Duodenal mucosa (tissue), 2 donors: ENCODE results near the gene KLHL24.
"Not testable (repeated sequence)": the region's sequence is repeated elsewhere in the genome, so short reads cannot be mapped to it uniquely, and the experiment has no call there.

Experiments used
- H3K27ac ChIP-seq: one replicate; pipeline ENCODE4 v1.7.0; 2013; ENCODE audit warnings: low read depth, low read length
- H3K27me3 ChIP-seq, 2 donors: one replicate each; pipeline ENCODE4 v1.7.0; 2013; ENCODE audit warnings: low read length in 2 of 2, control low read depth in 1 of 2; ENCODE audit not compliant: insufficient read depth in 2 of 2, control insufficient read depth in 1 of 2
- H3K36me3 ChIP-seq, 2 donors: one replicate each; pipeline ENCODE4 v1.7.0; 2013; ENCODE audit warnings: low read length in 2 of 2, control low read depth in 1 of 2; ENCODE audit not compliant: insufficient read depth in 2 of 2, control insufficient read depth in 1 of 2
- H3K4me1 ChIP-seq, 2 donors: one replicate each; pipeline ENCODE4 v1.7.0; 2013; ENCODE audit warnings: low read length in 2 of 2, control low read depth in 1 of 2; ENCODE audit not compliant: insufficient read depth in 2 of 2, control insufficient read depth in 1 of 2
- H3K4me3 ChIP-seq, 2 donors: one replicate each; pipeline ENCODE4 v1.7.0; 2013; ENCODE audit warnings: low read length in 2 of 2, low read depth in 1 of 2
- H3K9ac ChIP-seq, 2 donors: one replicate each; pipeline ENCODE4 v1.7.0; 2013; ENCODE audit warnings: low read length in 2 of 2, low read depth in 1 of 2
- H3K9me3 ChIP-seq, 2 donors: one replicate each; pipeline ENCODE4 v1.7.0; 2013; ENCODE audit warnings: low read length in 2 of 2, control low read depth in 1 of 2; ENCODE audit not compliant: control insufficient read depth in 1 of 2

KLHL24 gene

DNA sequence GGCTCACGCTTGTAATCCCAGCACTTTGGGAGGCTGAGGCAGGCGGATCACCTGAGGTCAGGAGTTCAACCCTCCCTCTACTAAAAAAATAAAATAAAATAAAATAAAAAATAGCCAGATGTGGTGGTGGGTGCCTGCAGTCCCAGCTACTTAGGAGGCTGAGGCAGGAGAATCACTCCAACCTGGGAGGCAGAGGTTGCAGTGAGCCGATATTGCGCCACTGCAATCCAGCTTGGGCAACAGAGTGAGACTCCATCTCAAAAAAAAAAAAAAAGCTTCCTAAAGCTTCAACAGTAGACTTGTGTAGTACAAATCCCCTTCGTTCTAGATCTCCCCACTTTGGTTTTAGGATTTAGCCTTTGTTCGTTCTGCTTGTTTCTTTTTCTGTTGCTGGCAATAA is 68.5 kb downstream of the KLHL24 start:
- not testable (repeated sequence) for H3K36me3 ChIP-seq

DNA sequence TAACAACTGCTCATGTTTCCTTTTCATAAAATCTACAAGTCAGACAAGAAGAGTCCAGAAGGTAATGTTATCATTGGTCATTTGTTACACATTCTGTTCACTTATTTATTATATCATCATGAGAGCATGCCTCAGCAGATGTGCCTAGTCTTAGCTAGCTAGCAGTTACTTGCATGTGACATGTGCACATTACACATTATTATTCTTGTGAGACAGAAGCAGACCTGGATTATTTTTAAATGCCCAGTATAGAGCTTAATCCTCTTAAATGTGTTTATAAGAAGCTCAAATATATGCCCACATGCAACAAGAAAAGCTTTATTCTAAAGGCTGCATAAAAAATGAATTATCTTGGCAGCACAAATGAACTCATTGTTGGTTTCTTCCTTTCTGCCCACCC is 74.8 kb downstream of the KLHL24 start:
- Histone ChIP-seq H3K9ac (no peak overlapping the region), H3K4me1 (no peaks in the 10 kb centered on the region), H3K27me3 (no peaks in the 10 kb centered on the region), H3K9me3 (no peaks in the 10 kb centered on the region), H3K27ac (no peak overlapping the region), H3K36me3 (peaks cover 0 to under 1% of the 10 kb centered on the region in 2 donors), H3K4me3 (no peak overlapping the region)

More for the DNA sequence above, 68.5 kb downstream of the KLHL24 start:
- not testable (repeated sequence) for H3K4me1 ChIP-seq, H3K9me3 ChIP-seq, H3K27ac ChIP-seq, H3K27me3 ChIP-seq, H3K9ac ChIP-seq, H3K4me3 ChIP-seq

DNA sequence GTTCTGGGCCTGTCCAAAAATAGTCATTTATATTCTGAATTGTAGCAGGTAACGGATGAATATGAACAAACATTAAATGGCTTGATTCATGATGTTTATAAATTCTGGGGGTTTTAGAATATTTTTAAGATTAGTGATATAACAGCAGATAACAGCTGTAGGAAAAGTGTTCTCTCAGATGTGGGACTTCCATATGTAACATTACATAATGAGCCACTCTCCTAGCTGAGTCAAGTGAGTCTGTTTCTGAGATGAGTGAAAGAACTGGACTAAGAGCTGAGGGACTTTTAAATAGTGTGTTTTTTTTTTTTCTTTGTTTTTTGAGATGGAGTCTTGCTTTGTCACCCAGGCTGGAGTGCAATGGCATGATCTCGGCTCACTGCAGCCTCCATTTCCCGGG is 76.1 kb downstream of the KLHL24 start:
- Histone ChIP-seq H3K36me3 (peaks cover 0 to 9% of the 10 kb centered on the region in 2 donors), H3K4me1 (no peaks in the 10 kb centered on the region), H3K27me3 (no peaks in the 10 kb centered on the region), H3K9ac (no peak overlapping the region), H3K27ac (no peak overlapping the region), H3K9me3 (no peaks in the 10 kb centered on the region), H3K4me3 (no peak overlapping the region)

DNA sequence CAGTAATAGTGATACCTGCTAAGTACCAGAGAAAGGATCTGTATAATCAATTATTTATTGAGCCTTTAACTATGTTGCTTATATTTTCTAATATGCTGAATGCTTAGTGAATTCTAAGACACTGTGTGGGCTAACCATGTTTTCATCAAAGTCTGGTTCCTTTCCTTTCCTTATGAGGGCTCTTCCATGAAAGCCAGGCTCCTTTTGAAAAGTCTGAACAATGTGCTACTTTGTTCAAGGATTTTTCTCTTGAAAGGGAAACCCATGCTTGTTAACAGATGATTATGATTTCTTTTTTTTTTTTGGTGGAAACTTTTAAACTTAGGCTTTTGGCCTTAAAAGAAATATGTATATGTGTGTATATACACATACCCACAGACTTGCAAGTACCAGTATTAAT is 79.2 kb downstream of the KLHL24 start:
- H3K9ac ChIP-seq, result no peak overlapping the region
- H3K4me1 ChIP-seq, result no peaks in the 10 kb centered on the region
- H3K27ac ChIP-seq, result no peak overlapping the region
- peaks cover 0 to 16% of the 10 kb centered on the region in 2 donors for H3K36me3 ChIP-seq
- no peaks in the 10 kb centered on the region for H3K9me3 ChIP-seq
- no peaks in the 10 kb centered on the region for H3K27me3 ChIP-seq
- no peak overlapping the region for H3K4me3 ChIP-seq

DNA sequence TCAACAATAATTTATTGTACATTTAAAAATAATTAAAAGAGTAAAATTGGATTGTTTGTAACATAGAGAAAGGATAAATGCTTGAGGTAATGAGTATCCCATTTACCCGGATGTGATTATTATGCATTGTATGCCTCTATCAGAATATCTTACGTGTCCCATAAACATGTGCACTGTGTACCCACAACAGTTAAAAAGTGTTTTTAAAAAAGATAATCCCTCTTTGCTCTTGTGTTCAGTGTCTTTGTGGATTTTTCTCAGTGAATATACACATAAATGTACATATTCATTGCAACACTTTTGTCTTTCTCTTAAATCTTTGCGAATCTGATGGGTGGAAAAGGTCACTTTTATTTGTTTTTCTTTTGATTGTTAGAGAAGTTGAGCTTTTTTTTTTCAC is 82.6 kb downstream of the KLHL24 start:
- Histone ChIP-seq H3K27me3 (no peaks in the 10 kb centered on the region), H3K4me1 (no peaks in the 10 kb centered on the region), H3K9ac (no peak overlapping the region), H3K27ac (no peak overlapping the region), H3K4me3 (no peak overlapping the region), H3K36me3 (peaks cover 4 to 25% of the 10 kb centered on the region in 2 donors), H3K9me3 (no peaks in the 10 kb centered on the region)

DNA sequence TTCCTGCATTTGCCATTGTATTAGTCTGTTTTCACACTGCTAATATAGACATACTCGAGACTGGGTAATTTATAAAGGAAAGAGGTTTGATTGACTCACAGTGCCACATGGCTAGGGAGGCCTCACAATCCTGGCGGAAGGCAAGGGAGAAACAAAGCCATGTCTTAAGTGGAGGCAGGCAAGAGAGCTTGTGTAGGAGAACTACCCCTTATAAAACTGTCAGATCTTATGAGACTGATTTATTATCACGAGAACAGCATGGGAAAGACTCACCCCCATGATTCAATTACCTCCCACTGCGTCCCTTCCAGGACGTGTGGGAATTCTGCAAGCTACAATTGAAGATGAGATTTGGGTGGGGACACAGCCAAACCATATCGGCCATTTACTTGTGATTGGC is 90.0 kb downstream of the KLHL24 start:
- Histone ChIP-seq H3K9me3 (no peaks in the 10 kb centered on the region), H3K27ac (no peak overlapping the region), H3K4me3 (no peak overlapping the region), H3K27me3 (no peaks in the 10 kb centered on the region), H3K9ac (no peak overlapping the region), H3K4me1 (no peaks in the 10 kb centered on the region), H3K36me3 (peaks cover 14 to 31% of the 10 kb centered on the region in 2 donors)

DNA sequence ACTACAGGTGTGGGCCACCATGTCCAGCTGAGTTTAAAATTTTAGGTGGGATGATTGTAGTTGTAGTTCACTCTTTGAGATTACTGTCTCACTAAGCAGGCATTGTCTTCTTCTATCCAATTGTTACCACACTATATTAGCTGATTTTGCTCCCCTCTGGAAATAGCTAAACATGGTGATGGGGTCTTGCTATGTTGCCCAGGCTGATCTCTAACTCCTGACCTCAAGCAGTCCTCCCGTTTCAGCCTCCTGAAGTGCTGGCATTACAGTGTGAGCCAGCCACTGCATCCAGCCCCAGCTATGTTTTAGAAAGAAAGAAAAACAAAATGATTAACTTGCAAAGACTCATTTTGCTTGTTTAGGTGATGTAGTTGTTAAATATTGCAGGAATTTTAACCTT is 92.8 kb downstream of the KLHL24 start:
- no peaks in the 10 kb centered on the region for H3K27me3 ChIP-seq
- peaks cover 12 to 23% of the 10 kb centered on the region in 2 donors for H3K36me3 ChIP-seq
- H3K4me3 ChIP-seq, result no peak overlapping the region
- H3K9me3 ChIP-seq, result no peaks in the 10 kb centered on the region
- H3K9ac ChIP-seq, result no peak overlapping the region
- peaks cover 0 to 3% of the 10 kb centered on the region in 2 donors for H3K4me1 ChIP-seq
- no peak overlapping the region for H3K27ac ChIP-seq

DNA sequence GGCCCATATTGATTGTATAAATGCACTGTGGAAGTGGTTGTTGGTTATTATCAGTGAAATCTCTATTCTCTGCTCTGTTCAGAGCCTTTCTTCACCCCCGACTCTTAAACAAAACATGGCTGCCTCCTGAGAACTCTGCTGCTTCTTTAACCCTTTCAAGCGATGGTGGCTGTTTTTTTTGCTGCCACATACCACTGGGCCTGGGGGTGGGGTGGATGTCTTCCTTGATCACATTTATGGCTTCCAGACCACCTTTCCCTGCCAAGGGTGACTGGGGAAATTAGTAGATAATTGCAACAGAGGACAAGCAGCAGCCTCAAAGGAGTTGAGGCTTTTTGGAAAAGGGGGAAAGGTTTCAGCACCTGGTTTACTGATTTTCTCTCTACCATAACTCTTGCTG is 94.9 kb downstream of the KLHL24 start:
- Histone ChIP-seq H3K27ac (no peak overlapping the region), H3K9me3 (no peaks in the 10 kb centered on the region), H3K4me3 (no peak overlapping the region), H3K36me3 (peaks cover 20 to 39% of the 10 kb centered on the region in 2 donors), H3K4me1 (peaks cover 0 to 3% of the 10 kb centered on the region in 2 donors), H3K9ac (no peak overlapping the region), H3K27me3 (no peaks in the 10 kb centered on the region)

DNA sequence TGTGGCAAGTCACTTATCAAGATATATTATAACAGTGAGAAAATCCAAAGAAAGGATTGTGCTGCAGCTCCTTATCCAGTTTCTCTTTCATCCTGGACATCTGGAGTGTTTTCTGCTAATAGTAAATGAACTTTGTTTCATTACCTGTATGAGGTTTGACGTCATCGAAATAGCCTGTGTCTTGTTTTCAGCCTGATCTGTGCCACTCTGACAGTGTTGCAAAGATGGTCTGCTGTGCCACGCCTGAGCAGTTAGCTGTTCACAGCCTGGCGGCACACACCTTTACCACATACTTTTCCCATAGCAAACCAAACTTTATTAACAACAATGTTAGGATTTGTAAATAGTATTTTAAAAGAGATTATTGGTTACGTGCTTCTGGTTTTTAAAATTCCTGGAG is 96.2 kb downstream of the KLHL24 start:
- Histone ChIP-seq H3K27ac (no peak overlapping the region), H3K36me3 (peaks cover 20 to 32% of the 10 kb centered on the region in 2 donors)

DNA sequence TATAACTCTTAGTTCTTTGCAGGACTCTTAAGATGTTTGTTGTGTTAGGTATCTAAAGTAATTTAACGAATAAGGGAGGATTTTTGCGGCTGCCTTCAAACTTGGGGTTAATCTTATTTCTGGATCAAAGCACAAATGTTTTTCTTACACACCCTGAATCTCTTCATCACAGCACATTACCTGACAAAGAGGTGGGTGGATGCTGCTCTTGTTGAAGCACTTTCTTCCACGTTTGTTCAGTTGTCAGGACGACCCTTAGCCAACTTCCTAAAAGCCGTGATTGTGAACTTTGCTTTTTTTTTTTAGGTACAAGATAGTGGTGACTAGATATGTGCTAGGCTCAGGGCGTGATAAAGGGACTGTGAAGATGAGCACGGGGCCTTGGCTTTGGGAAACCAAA is 98.1 kb downstream of the KLHL24 start:
- no peak overlapping the region for H3K4me3 ChIP-seq
- no peaks in the 10 kb centered on the region for H3K9me3 ChIP-seq
- peaks cover 0 to 3% of the 10 kb centered on the region in 2 donors for H3K4me1 ChIP-seq
- no peak overlapping the region for H3K27ac ChIP-seq
- H3K9ac ChIP-seq, result no peak overlapping the region
- no peaks in the 10 kb centered on the region for H3K27me3 ChIP-seq
- peaks cover 14 to 35% of the 10 kb centered on the region in 2 donors for H3K36me3 ChIP-seq

More for the DNA sequence above, 96.2 kb downstream of the KLHL24 start:
- Histone ChIP-seq H3K4me3 (no peak overlapping the region), H3K27me3 (no peaks in the 10 kb centered on the region), H3K9ac (no peak overlapping the region), H3K4me1 (peaks cover 0 to 3% of the 10 kb centered on the region in 2 donors), H3K9me3 (no peaks in the 10 kb centered on the region)
